CD4-positive, CD25-positive, alpha-beta regulatory T cell (primary cell): Measurements from ENCODE around the gene PPP1R27. TPM values are rescaled to one million over a fixed set of nuclear protein-coding genes. Genes with fewer than 3 reads are reported as not detected.
A peak's percentile ranks its signal among the peaks of the same experiment; 100 is the strongest.
"Not testable (repeated sequence)": the region's sequence is repeated elsewhere in the genome, so short reads cannot be mapped to it uniquely, and the experiment has no call there.

Experiments used
- ATAC-seq, 2 donors: fragments of 150-1000 bp; cut with Tn5 transposase; one replicate each; pipeline ENCODE4 v1.10.0; 2021; ENCODE audit warnings: low read depth in 2 of 2, moderate number of reproducible peaks in 2 of 2, moderate library complexity in 1 of 2
- DNase-seq, 3 donors: peaks; one replicate each; pipeline versions ENCODE4 v3.0.0 to v3.0.0-alpha.2; 2012 to 2022; ENCODE audit warnings: mixed read lengths in 1 of 3
- H3K27ac ChIP-seq: one replicate; pipeline ENCODE4 v1.7.0; 2013; ENCODE audit warnings: mild to moderate bottlenecking, low read length; ENCODE audit not compliant: insufficient read depth, poor library complexity, severe bottlenecking
- H3K27me3 ChIP-seq: one replicate; pipeline ENCODE4 v1.7.0; 2013; ENCODE audit warnings: low read length; ENCODE audit not compliant: control insufficient read depth, insufficient read depth
- H3K36me3 ChIP-seq: one replicate; pipeline ENCODE4 v1.7.0; 2013; ENCODE audit warnings: mild to moderate bottlenecking, low read length, moderate library complexity; ENCODE audit not compliant: control insufficient read depth, insufficient read depth
- H3K4me1 ChIP-seq: 2 replicates; pipeline ENCODE4 v1.7.0; 2013; ENCODE audit warnings: mild to moderate bottlenecking, low read length; ENCODE audit not compliant: insufficient read depth, control insufficient read depth, poor library complexity, severe bottlenecking
- H3K4me3 ChIP-seq: one replicate; pipeline ENCODE4 v1.7.0; 2013; ENCODE audit warnings: low read depth, mild to moderate bottlenecking, low read length, moderate library complexity
- H3K9me3 ChIP-seq, 2 experiments: 1 replicate in 1 of 2; 2 replicates in 1 of 2; pipeline ENCODE4 v1.7.0; 2013; ENCODE audit warnings: low read length in 2 of 2, mild to moderate bottlenecking in 1 of 2, moderate library complexity in 1 of 2; ENCODE audit not compliant: control insufficient read depth in 2 of 2
- H3K27ac Mint-ChIP-seq, 3 donors: one replicate each; pipeline ENCODE4 v1.8.0; 2020 to 2022; ENCODE audit warnings: mild to moderate bottlenecking in 3 of 3, mixed read lengths in 3 of 3, moderate library complexity in 2 of 3
- H3K27me3 Mint-ChIP-seq: one replicate; pipeline ENCODE4 v1.8.0; 2022; ENCODE audit warnings: mild to moderate bottlenecking, mixed read lengths
- H3K36me3 Mint-ChIP-seq: one replicate; pipeline ENCODE4 v1.8.0; 2020; ENCODE audit warnings: mixed read lengths
- H3K4me1 Mint-ChIP-seq, 4 donors: one replicate each; pipeline ENCODE4 v1.8.0; 2020 to 2022; ENCODE audit warnings: mixed read lengths in 4 of 4, mild to moderate bottlenecking in 1 of 4
- H3K4me3 Mint-ChIP-seq, 4 donors: one replicate each; pipeline ENCODE4 v1.8.0; 2020 to 2022; ENCODE audit warnings: mild to moderate bottlenecking in 4 of 4, mixed read lengths in 4 of 4, moderate library complexity in 3 of 4
- H3K9me3 Mint-ChIP-seq, 7 donors: one replicate each; pipeline ENCODE4 v1.8.0; 2020 to 2022; ENCODE audit warnings: mixed read lengths in 7 of 7, mild to moderate bottlenecking in 3 of 7, moderate library complexity in 2 of 7
- polyA plus RNA-seq, 4 donors: library from polyadenylated mRNA; unstranded; fragments of 300-500 nt; fragmentation: Illumina TruSeq; gene quantifications; one replicate each; pipeline ENCODE4 v1.2.3, GENCODE V29; 2021
- total RNA-seq: library from RNA; stranded (reverse); gene quantifications from one replicate; pipeline ENCODE4 v1.2.3, GENCODE V29; 2022

Gene PPP1R27
- total and polyA plus RNA-seq, 5 donors from 2014 or later, result not detected

GRCh38 chr17:81842378-81842724 is 7.5 kb upstream of the PPP1R27 start:
- Histone ChIP-seq H3K27me3 (no peaks in the 10 kb centered on the region), H3K27ac (no peak overlapping the region), H3K36me3 (peaks cover 39% of the 10 kb centered on the region), H3K4me1 (no peaks in the 10 kb centered on the region), H3K9me3 (no peaks in the 10 kb centered on the region), H3K4me3 (no peak overlapping the region)
- DNase-seq, result no peak
- Mint-ChIP-seq H3K9me3 (no peaks in the 10 kb centered on the region), H3K4me3 (no peak overlapping the region), H3K27me3 (no peaks in the 10 kb centered on the region), H3K4me1 (no peaks in the 10 kb centered on the region), H3K27ac (peak overlapping the region in 1 of 3 donors; percentile 42), H3K36me3 (peaks cover 8% of the 10 kb centered on the region)
- no peak for ATAC-seq

DNA sequence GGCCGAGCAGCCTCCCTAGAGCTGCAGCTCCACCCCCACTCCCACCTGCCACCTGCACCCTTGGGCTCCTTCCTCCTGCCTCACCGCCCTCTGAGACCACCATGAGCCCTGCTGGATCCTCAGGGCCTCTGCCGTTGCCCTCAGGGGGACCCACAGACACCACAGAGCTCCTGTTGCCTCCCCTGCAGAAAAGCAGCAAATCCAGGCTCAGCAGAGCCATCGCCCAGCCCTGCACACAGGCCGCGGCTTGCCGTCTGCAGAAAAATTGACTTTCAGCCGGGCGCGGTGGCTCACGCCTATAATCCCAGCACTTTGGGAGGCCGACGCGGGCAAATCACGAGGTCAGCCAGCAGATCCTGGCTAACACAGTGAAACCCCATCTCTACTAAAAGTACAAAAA is 7.0 kb upstream of the PPP1R27 start:
- no peaks in the 10 kb centered on the region for H3K9me3 ChIP-seq
- peaks cover 8% of the 10 kb centered on the region for H3K36me3 Mint-ChIP-seq
- no peaks in the 10 kb centered on the region for H3K27me3 ChIP-seq
- no peaks in the 10 kb centered on the region for H3K4me1 Mint-ChIP-seq
- H3K36me3 ChIP-seq, result peaks cover 34% of the 10 kb centered on the region
- no peaks in the 10 kb centered on the region for H3K9me3 Mint-ChIP-seq
- H3K4me3 ChIP-seq, result no peak overlapping the region
- H3K27me3 Mint-ChIP-seq, result no peaks in the 10 kb centered on the region
- no peak overlapping the region for H3K4me3 Mint-ChIP-seq
- peak overlapping the region in 1 of 3 donors; percentile 14 for H3K27ac Mint-ChIP-seq
- no peak overlapping the region for H3K27ac ChIP-seq
- H3K4me1 ChIP-seq, result no peaks in the 10 kb centered on the region
- ATAC-seq, result no peak
- DNase-seq, result no peak

- Mint-ChIP-seq H3K9me3 (no peaks in the 10 kb centered on the region), H3K36me3 (peaks cover 8% of the 10 kb centered on the region), H3K4me3 (no peak overlapping the region), H3K27me3 (no peaks in the 10 kb centered on the region), H3K27ac (peak overlapping the region in 1 of 3 donors; percentile 14), H3K4me1 (no peaks in the 10 kb centered on the region)
- ATAC-seq (no peak), DNase-seq (no peak)
- no peak overlapping the region for H3K27ac ChIP-seq
- no peaks in the 10 kb centered on the region for H3K27me3 ChIP-seq
- H3K4me3 ChIP-seq, result no peak overlapping the region
- no peaks in the 10 kb centered on the region for H3K9me3 ChIP-seq
- peaks cover 29% of the 10 kb centered on the region for H3K36me3 ChIP-seq
- H3K4me1 ChIP-seq, result no peaks in the 10 kb centered on the region
These were observed 6.3 kb upstream of the PPP1R27 start for GRCh38 chr17:81840826-81841778.

DNA sequence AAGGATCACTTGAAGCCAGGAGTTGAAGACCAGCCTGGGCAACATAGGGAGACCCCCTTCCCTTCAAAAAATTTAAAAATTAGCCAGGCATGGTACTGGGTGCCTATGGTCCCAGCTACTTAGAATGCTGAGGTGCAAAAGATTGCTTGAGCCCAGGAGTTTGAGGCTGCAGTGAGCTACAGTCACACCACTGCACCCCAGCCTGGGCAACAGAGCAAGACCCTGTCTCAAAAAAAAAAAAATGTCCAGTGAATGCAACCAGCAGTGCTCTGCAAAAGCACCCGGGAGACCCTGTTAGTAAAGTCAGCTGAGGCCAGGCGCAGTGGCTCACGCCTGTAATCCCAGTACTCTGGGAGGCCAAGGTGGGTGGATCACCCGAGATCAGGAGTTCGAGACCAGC is 5.2 kb upstream of the PPP1R27 start:
- not testable (repeated sequence) for H3K27me3 Mint-ChIP-seq, H3K4me3 ChIP-seq, H3K4me1 ChIP-seq, H3K4me1 Mint-ChIP-seq, H3K4me3 Mint-ChIP-seq, ATAC-seq, DNase-seq, H3K27ac Mint-ChIP-seq, H3K36me3 Mint-ChIP-seq, H3K9me3 Mint-ChIP-seq, H3K9me3 ChIP-seq, H3K27ac ChIP-seq, H3K27me3 ChIP-seq
- H3K36me3 ChIP-seq, result peaks cover 19% of the 10 kb centered on the region

GRCh38 chr17:81839301-81839700 is 4.5 kb upstream of the PPP1R27 start:
- Histone ChIP-seq H3K9me3 (no peaks in the 10 kb centered on the region), H3K4me3 (no peak overlapping the region), H3K4me1 (no peaks in the 10 kb centered on the region), H3K36me3 (peaks cover 11% of the 10 kb centered on the region), H3K27me3 (no peaks in the 10 kb centered on the region), H3K27ac (no peak overlapping the region)
- Mint-ChIP-seq H3K36me3 (no peaks in the 10 kb centered on the region), H3K4me1 (no peaks in the 10 kb centered on the region), H3K27ac (no peak overlapping the region), H3K9me3 (no peaks in the 10 kb centered on the region), H3K27me3 (no peaks in the 10 kb centered on the region), H3K4me3 (no peak overlapping the region)
- ATAC-seq (no peak), DNase-seq (no peak)

GRCh38 chr17:81838753-81839255 is 4.0 kb upstream of the PPP1R27 start:
- no peak for ATAC-seq
- peaks cover 8% of the 10 kb centered on the region for H3K36me3 ChIP-seq
- no peaks in the 10 kb centered on the region for H3K9me3 ChIP-seq
- DNase-seq, result no peak
- H3K4me3 ChIP-seq, result no peak overlapping the region
- H3K4me3 Mint-ChIP-seq, result no peak overlapping the region
- peaks cover 0 to under 1% (median 0%) of the 10 kb centered on the region in 4 donors for H3K4me1 Mint-ChIP-seq
- H3K27me3 ChIP-seq, result no peaks in the 10 kb centered on the region
- H3K27ac ChIP-seq, result no peak overlapping the region
- H3K9me3 Mint-ChIP-seq, result no peaks in the 10 kb centered on the region
- H3K27ac Mint-ChIP-seq, result no peak overlapping the region
- H3K27me3 Mint-ChIP-seq, result no peaks in the 10 kb centered on the region
- H3K36me3 Mint-ChIP-seq, result no peaks in the 10 kb centered on the region
- H3K4me1 ChIP-seq, result peaks cover 3% of the 10 kb centered on the region

DNA sequence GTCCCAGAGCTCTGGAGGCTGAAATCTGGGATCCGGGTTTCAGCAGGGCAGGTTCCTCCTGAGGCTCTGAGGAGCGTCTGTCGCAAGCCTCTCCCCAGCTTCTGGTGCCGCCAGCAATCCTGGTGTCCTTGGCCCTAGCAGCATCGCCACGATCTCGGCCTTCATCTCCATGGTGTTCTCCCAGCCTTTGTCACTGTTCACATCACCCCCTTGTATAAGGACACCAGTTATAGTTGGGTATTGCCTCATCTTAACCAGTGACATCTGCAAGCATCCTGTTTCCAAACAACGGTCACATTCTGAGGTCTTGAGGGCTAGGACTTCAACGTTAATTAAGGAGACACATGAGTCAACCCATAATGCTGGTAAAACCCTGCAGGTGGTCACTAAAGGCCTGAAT is 2.8 kb upstream of the PPP1R27 start:
- Histone ChIP-seq H3K36me3 (no peaks in the 10 kb centered on the region), H3K4me1 (peaks cover 9% of the 10 kb centered on the region), H3K27me3 (no peaks in the 10 kb centered on the region), H3K4me3 (no peak overlapping the region), H3K9me3 (no peaks in the 10 kb centered on the region), H3K27ac (no peak overlapping the region)
- Mint-ChIP-seq H3K27ac (no peak overlapping the region), H3K4me3 (peak overlapping the region in 1 of 4 donors; percentile 77), H3K36me3 (no peaks in the 10 kb centered on the region), H3K27me3 (no peaks in the 10 kb centered on the region), H3K9me3 (no peaks in the 10 kb centered on the region), H3K4me1 (peaks cover 0 to 4% (median under 1%) of the 10 kb centered on the region in 4 donors)
- no peak for ATAC-seq
- no peak for DNase-seq
